GM18508 (cell line): ENCODE measurements around the gene BEX4.
"Not testable (repeated sequence)": the region's sequence is repeated elsewhere in the genome, so short reads cannot be mapped to it uniquely, and the experiment has no call there.

Experiments used
- ATAC-seq: cut with Tn5 transposase; IDR thresholded peaks from one replicate; pipeline ENCODE4 v1.9.1; 2021; ENCODE audit warnings: moderate number of reproducible peaks; ENCODE audit not compliant: insufficient read depth, unreplicated experiment

Gene BEX4

DNA sequence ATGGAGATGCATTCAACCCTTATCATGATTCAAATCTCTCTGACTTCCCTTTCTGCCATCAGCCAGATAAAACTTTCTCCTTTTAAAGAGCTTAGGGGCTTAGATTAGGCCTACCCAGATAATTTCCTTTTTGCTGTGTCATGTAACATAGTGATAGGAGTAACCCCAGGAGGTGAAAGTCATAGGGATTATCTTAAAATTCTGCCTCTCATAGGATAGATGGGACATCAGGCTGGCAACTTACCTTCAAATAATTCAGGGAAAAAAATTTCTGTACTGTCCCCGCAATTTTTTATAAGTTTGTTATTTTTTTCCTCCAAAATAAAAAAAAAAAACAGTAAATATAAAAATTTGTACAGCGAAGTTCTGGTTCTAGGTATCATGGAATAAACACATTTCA, 20.7 kb downstream of the BEX4 start:
- ATAC-seq, result not testable (repeated sequence)

DNA sequence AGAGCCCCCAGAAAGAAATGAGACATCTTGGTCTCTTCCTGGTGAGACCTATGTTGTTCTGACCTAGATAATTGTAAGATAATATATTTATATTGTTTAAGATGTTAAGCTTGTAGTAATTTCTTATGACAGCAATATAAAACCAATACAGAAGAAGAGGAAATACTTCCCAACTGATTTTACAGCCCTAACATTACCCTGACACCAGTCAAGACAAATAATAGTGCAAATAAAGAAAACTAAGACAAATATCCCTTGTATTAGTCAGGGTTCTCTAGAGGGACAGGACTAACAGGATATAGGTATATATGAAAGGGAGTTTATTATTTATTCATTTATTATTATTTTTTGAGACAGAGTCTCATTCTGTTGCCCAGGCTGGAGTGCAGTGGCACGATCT, 21.4 kb downstream of the BEX4 start:
- ATAC-seq, result no peak

DNA sequence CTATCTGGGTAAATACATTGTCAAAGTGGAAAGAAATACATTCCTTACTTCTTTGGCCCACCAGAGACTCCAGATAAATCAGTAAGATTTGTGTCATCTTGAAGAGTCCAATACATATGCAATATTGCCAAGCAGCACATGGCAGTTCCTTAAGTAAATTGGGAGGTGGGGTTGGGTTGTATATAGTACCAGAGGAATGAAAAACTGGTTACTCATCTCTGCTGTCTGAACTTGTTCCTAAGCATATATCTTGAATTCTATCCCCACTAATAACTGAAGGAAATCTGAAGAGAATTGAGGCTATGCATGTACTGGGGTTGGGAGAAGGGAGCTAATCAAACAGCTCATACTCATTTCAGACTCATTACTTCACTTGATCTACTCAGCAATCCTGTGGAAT, 25.2 kb downstream of the BEX4 start:
- no peak for ATAC-seq

DNA sequence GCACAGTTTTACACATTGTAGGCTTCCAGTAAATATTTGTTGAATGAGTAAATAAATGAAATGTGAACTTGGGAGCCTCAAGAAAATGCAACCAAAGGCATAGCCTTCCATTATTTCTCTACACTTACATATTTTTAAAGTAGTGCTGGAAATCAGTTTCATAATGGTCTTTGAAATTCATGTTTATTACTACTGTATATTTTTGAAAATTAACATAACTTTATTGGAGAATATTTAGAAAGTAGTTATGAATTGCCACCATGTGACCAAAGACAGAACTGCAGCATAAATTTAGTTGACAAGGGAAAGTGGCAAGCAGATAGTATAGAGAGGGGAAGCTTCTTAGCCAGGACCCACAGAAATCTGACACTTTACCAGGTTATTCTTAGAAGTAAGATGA, 33.6 kb downstream of the BEX4 start:
- no peak for ATAC-seq

DNA sequence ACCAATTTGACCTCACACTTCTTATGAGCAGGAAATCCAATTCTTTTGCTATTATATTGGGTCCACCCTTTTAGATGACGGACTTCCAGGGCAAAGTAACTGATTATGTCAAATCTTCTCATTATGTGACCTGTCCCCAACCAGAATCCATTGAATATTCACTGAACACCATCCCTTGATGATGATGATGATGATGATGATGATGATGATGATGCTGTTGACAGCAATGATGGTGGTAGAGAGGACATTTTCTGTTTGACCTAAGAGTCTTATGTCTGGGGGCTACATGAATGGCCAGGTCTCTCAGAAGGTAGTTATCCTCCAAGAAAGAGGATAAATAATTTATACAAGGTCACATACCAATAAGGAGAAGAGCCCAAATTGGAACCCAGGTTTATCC, 34.9 kb downstream of the BEX4 start:
- ATAC-seq, result no peak

DNA sequence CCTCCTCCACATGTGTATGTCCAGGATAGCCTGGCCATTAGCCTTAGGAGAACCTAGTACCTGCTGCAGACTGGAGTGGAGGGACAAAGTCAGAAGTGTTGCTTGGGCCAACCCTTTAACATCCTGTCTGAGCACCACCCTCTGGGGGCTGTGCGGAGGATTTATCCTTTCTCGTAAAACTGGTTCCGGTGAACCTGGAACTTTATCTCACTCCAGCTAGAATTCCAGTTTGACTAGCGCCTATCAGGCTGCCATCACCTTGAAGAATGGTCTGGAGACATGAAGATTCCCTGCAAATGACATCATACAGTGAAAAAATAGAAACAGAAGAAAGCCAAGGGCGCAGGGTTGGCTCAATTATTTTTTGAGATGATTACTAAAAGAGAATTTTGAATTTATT, 36.1 kb downstream of the BEX4 start:
- ATAC-seq, result no peak

DNA sequence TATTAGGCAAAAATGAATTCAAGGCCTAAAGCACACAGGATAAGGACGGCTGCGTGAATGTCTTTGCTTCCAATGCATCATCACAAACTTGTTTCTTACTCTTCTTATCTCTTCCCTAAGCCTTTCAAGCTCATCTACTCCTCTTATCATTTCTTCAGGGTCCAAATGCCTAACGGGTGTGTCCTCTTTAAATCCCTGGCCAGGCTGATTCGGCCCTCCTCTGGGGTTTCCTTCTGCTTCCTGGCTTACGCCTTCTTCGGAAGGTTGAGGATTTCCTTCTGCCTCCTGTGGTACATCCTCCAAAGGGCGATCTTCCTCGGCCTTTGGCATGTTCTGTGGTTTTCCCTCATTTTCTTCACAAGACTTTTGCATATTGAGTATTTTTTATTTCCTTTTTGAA, 38.7 kb downstream of the BEX4 start:
- ATAC-seq, result no peak

DNA sequence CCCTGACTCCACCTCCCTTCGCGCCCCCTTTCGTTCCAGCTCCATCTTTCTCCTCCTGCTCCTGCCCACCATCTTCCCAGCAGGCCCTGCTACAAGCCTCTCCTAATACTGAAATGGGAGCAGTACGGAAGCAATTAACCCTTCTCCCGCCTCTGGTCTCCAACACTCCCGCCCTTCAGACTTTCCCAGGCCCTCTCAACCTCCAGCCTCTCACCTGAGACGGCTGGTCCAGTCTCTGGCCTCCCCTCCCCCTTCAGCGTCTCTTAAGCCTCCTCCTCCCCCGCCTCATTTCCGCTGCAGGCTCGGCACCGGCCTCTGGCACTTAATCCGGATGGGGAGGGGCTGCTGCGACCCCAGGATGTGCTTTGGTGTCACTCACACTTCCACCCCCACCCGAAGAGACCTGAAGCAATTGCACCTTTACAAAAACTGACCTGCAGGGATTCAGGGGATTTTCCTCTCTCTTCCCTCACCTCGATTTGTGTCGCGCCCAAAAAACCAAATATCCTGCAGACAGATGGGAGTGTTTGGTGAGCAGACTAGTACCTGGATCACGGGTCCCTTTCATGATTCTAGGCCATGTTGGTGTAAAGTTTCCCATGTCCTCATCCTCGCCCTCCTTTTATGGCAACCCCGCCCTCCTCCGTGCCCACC, 39.4 kb downstream of the BEX4 start:
- ATAC-seq, result no peak

DNA sequence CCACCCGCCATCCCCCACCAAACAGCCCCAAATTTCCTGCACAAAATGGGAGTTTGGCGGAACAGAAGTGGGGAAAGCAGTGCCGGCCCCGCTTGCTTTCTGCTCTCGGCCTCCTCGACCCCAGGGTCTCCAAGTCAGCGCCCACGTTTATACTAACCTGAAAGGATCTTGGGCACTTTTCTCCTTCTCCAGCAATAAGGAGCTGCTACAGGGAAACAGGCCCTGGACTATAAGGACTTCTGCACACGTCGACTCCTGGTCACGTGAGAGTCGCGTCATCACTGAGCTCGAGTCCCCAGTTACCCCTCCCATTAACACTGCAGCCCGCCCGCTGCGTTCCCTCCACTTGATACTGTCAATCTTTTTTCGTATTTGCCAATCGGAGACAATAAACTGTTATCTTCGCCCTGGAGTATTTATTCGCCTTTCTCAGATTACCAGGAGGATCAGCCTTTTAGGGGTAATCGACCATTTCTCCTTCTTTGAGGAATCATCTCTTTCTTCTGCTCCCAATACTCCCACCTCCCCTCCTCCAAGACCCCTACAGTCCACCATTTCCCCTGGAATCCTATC, 40.1 kb downstream of the BEX4 start, which contains the start of gene TCEAL8:
TCEAL8 (minus strand) TSS at position 235 of the 573 bp plus-strand sequence. CDS start 1,176 bp downstream, outside the sequence.
- peak; percentile 71 for ATAC-seq

DNA sequence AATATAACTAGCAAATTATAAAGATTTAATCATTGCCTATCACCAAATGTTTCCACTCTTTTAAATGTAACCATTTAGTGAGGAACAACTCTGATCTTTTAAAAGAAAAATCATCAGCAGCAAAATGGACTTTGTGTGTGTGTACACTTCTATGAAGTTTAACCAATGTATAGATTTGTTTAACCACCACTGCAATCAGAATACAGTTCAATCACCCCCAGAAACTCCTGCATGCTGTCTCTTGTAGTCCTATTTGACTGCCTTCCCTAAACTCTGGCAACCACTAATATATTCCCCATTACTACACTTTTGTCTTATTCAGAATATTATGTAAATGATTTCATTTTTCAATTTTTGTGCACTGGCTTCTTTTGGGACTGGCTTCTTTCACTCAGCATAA, 41.7 kb downstream of the BEX4 start:
- ATAC-seq, result no peak

DNA sequence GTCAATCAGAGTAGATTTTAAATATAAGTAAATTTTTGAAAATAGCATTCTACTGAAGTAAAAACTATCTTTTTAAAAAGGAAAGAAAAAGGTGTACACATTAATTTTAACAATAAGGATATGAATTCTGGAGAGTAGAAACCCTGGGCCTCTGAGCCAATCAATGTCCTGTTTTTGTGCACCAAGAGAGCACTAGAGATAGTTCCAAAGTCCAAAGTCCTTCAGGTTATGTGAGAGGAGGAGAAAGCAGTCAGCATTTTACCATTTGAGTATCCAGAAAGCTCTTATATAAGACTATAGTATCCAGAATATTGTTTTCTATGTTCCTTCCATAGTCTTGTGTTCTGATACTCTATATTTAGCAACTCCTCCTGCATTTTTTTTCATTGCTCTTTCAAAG, 43.4 kb downstream of the BEX4 start:
- ATAC-seq, result no peak
